ENCODE data around the gene CPE.
"Not testable (repeated sequence)": the region's sequence is repeated elsewhere in the genome, so short reads cannot be mapped to it uniquely, and the experiment has no call there.

CPE gene

DNA sequence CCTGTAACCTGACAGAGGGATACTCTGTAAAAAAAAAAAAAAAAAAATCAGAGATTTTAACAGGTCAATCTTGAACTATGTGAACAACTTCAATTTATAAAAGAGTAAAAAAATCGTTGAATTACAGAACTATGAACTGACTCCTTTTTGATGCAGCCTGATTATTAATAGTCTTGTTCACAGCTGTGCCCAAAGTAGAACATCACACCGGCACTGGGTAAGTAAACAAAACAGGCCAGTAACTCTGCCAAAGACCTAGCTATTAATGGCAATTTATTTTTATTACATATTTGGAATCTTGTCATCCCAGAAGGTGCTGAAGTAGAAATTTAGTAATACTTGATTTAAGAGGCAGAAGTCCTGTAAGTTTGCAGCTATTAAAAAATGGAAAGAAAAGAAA, 31.4 kb downstream of the CPE start:
- DNase-seq, result no peak

DNA sequence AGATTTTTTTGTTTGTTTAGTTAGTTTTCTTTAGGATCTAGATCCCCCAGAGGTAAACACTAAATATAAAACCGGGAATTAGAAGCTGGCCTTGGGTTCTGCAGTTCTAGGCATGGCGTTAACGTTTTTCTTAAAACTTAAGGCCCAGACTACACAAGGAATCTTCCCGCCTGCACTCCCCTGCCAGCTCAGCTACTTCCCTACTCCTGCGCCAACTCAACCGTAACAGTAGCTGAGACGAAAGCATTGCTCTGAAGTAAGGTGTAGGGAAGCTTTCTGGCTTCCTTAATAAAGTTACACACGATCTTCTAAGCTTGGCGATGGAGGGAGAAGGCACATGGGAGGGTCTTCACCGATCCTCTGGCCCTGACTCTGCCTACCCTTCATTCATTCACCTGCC, 37.1 kb downstream of the CPE start:
- DNase-seq, result no peak

DNA sequence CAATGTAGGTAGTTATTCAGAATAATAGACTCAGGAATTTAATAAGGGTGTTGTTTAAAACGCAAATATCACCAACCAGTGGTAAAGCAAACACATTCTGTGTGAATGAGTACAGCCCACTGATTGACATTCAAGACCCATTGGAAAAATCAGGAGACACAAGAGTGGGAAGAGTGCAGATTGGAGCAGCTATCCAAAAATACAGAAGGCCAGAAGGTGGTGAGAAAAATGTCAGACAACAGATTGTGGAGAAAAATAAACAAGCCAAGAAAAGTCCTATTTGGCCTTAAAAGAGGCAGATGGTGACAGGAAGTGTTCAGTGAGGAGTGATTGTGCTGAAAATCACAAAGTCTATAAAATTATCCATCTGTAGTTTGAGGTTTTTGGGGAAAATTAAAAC, 39.3 kb downstream of the CPE start:
- DNase-seq, result no peak

DNA sequence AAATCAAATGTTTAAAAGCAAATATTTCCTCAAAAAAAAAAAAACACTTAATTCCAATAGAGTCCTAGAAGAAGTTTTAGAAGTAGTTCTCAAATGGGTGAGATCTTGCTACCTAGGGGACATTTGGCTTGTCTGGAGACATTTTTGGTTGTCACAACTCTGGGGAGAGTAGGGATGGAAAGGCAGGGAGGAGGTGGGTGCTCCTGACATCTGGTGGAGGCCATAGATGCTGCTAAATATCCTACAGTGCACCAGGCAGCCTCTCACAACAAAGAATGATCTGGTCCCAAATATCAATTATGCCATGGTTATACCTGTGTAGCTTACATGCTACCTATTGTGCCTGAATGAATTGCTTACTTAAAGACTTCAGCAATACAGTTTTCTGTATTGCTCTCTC, 46.8 kb downstream of the CPE start:
- DNase-seq, result no peak

DNA sequence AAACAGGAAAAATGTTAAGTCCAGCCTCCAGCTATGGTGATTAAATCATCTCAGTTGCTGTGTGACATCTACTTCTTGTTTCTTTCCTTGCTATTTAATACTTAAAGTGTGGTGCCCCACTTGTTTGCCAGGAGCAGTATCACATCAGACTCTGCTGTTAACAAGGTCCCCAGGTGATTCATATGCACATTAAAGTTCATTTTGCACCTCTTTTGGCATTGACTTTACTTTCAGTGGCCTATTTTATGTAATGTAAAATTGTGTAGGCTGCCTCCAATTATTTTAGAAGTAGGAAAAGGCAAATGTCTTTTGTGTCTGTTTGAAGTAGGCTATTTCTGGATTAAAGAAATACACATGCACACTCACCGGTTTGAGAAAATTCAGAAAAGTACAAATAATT, 47.5 kb downstream of the CPE start:
- no peak for DNase-seq

DNA sequence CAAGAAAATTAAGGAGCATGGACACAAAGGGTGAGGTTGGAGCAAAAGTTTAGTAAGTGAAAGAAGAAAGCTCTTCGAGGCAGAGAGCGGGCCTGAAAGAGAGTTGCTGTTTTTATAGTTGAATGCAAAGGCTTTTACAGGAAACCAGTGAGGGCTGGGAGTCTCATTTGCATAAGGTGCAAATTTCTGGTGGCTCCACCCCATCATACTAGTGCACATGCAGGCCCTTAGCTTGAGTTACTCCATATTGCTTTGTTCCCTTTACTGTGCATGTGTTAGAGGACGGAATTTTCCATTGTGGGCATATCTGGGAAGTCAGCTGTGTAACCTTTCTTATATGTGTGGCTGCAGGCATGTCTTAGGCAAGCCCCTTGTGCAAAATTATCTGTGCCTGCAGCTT, 48.0 kb downstream of the CPE start:
- DNase-seq, result no peak

DNA sequence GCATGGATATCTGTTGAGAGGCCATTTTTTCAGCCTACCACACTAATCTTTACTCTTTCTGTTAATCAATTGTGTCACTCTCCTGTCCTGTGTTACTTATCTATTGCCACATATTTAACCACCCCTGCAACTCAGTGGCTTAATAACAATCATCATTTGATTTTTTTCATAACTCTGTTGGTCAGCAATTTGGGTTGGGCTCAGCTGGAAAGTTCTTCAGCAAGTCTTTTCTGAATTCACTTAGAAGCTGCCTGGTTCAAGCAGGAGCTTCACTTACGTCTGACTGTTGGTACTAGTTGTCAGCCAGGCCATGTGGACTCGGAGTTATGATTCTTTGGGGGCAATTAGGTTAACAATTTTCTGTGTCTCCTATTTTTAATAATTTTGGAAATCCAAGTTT, 50.1 kb downstream of the CPE start:
- DNase-seq, result no peak

DNA sequence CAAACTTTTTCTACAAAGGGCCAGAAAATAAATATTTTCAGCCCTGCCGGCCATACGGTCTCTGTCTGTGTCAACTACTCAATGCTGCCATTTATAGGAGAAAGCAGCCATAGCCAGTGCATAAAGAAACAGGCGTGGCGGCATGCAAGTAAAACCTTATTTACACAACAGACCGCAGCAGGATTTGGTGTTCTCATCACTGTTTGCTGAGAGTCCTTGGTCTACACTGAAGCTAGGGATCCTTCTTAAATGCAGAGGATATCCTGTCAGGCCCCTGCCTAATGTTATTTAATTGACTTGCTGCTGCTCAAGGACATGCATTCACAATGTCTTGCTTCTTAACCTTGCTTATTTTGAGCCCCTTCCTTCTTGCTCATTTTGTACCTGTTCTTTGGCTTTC, 54.7 kb downstream of the CPE start:
- DNase-seq, result no peak

DNA sequence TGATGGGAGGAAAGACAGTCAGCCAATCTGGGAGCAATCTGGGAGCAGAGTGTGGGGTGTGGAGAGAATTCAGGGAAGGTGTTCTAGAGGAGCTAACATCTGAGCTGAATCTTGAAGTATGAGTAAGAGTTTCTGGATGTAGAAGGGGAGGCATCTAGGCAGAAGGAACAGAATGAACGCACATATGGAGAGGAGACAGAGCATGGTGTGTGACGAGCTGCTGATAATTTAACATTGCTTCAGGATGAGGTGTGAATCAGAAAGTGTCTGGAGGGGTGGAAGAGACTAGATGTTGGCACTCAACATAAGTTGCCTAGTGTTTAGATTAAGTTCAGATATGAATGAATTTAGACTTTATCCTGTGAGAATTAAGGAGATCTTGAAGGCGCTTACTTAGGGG, 58.9 kb downstream of the CPE start:
- no peak for DNase-seq

DNA sequence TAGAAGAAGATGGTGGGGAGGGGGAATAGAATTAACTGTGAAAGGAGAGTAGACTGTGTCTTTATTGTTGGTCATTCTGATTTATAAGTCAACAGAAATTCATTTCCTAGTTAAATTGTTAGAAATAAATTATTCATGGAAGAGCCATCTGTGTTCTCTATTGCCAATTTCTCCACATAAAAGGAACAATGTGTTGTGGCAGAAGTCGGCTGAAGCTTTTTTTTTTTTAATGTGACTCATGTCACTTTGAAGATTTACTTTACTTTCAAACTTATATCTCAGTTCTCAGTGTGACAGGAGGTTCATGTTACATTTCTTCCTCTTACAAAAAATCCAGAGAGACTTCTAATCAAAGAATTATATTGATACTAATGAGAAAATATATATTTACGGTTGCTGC, 60.5 kb downstream of the CPE start:
- no peak for DNase-seq

DNA sequence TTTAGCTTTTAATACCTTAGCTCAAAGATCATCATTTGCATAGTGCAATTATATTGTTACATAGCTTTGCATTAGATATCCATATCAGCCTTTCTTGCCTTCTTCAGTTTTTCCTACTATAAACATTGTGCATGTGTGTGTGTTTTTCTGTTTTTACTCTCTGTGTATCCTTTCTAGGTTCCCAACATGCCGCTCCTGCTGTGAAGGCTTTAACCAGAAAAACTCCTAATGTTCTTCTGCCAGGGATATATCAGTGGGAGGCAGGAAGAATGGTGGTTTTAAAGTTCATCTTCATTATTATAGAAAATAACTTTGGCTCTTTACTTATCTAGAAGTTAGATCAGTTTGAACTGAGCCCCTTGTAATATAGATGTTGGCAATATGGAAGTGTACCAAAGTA, 61.2 kb downstream of the CPE start:
- no peak for DNase-seq

DNA sequence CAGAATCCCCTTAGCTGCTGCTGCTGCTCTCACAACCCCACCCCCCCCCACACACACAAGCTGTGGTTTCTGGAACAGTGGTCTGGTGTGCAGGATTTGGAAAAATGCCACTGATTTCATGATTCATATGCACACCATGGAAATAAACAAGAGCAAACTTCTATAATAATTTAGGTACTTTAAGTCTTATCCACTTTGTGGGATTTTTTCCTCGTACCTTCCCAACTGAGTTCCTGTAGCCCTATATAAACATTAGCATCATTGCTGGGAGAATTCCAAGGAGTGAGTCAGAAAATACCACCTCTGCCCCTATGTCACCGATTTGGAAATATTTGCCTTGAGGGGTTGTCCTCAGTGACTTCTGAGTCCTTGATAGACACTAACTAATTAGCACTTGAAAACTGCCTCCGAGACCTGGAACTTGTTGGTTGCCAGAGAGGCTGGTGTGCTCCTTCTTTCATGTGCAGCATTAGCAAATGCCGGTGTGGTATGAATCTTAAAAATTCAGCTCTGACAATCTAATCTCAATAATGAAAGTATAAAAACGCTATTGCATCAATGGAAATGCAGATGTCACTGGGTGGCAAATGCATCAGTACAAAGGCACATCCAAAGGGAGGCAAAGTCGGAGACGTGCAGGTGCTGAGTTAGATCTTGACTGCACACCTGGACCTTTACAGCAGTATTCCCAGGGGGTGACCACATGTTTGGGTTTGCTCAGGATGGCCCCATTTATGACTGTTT, 61.8 kb downstream of the CPE start:
- no peak for DNase-seq

DNA sequence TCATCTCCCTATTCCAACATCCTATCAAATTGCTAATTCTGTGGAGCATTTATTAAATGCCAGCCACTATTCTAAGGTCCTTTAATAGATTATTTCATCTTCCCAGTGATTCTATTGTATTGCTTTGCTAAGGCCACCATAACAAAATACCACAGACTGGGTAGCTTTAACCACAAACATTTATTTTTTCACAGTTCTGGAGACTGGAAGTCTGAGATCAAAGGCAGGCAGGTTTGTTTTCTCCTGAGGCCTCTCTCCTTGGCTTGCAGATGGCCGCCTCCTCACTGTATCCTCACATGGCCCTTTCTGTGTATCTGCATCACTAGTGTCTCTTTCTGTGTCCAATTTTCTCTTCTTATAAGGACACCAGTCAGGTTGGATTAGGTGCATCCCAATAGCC, 64.5 kb downstream of the CPE start:
- DNase-seq, result no peak

DNA sequence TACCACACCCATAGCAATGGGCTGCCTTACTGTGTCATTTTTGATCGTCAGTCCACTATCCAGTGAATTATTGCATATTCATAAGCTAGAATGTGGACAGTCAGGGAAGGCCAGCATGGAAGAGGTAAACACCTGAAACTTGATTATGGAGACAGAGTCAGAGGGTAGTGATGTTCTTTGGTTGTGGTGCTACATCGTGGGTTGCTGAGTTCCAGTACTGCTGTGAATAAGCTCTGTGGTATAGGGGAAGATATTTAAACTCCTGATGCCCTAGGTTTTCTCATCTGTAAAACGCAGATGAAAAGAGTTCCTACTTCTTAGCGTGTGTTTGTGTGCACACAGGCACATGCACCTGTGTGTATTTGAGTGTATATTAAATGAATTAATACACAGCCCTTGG, 69.9 kb downstream of the CPE start:
- DNase-seq, result no peak

DNA sequence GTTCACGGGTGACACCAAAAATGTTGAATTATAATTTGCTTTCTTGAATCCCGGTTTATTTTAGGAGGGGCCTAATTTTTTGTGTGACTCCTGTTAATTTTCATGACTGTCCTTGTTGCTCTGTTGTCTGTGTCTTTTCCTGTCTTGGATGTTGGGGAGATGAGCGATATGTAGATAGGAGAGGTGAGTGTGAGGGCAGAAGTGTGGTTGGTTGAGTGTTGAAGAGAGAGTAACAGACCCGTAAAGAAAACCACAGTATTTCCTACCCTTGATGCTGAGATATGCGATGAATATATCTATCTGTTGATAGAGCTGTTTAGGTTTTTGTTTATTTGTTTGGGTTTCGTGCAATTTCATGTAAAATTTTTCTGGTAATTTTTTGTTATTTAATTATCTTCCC, 70.5 kb downstream of the CPE start:
- no peak for DNase-seq

DNA sequence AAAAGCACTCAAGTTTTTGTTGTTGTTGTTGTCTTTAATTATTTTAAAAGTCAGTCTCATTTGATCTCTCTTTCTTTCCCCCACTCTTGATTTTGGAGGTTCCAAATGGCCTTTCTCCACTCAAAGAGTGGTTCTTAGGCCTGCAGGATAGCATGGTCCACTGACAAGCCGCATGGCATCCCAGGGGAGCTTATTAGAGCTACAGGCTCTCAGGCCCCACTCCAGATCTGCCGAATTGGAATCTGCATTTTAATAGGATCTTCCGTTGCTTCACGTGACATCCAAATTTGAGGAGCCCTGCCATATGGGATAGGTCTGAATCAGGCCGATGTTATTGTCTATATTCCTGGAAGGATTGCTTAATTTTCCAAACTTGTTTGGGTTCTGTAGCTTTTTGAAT, 72.1 kb downstream of the CPE start:
- DNase-seq, result no peak

DNA sequence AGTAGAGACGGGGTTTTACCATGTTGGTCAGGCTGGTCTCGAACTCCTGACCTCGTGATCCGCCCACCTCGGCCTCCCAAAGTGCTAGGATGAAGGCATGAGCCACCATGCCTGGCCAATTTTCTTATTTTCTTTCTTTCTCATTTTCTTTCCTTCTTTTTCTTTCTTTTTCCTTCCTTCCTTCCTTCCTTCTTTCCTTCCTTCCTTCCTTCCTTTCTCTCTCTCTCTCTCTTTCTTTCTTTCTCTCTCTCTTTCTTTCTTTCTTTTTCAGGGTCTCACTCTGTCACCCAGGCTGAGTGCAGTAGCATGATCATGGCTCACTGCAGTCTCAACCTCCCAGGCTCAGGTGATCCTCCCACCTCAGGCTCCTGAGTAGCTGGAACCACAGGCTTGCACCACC, 74.3 kb downstream of the CPE start:
- not testable (repeated sequence) for DNase-seq

DNA sequence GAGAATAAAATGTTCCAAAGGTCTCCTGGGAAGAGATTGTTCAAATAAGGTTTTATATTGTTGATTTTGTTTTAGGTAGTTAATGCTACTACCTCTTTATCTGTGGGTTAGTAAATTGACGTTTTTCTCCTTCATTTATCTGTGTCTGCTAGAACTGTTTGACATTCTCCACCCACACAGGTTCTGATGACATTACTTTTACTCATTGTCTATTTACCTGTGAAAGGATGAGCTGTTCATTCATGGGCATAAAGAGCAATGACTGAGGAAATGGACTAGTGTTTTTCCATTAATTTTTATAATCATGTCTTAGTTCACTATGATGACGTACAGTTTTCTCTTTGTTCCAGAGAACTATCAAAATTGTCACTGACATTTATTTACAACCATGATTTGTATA, 75.6 kb downstream of the CPE start:
- no peak for DNase-seq

DNA sequence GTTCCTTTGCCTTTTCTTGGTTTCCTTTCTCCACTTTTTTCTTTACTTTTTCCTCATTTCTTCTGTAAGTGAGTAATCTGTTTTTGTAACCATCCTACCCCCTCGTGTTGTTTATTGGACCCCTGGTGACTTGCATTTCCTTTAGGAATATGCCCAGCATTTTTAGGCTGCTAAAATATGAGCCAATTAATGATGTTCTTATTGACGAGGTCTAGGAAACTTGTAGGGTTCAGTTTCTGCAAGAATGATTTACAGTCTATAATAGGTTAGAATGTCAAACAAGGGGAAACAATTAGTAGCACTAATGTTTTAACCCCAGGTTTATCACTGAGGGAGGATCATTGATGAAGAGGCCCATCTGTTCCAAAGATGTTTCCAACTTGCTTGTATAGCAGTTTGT, 79.0 kb downstream of the CPE start:
- no peak for DNase-seq

DNA sequence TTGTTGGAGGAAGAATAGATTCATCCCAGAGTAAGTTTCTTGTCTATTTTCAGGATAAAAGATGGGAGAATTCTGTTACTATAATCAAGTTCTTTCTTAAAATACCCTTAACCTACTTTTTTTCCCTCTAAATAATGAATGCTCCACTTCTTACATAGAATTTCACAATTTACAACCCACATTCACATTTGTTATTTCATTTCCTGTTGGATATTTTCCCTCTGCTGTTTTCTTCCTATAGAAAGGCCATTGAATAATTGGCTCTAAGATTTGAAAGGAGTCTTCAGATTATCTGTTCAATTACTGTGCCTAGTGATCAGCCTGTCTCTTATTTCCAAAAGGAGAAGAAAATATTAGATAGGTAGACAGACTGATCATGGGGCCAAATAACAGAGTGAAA, 79.7 kb downstream of the CPE start:
- no peak for DNase-seq

DNA sequence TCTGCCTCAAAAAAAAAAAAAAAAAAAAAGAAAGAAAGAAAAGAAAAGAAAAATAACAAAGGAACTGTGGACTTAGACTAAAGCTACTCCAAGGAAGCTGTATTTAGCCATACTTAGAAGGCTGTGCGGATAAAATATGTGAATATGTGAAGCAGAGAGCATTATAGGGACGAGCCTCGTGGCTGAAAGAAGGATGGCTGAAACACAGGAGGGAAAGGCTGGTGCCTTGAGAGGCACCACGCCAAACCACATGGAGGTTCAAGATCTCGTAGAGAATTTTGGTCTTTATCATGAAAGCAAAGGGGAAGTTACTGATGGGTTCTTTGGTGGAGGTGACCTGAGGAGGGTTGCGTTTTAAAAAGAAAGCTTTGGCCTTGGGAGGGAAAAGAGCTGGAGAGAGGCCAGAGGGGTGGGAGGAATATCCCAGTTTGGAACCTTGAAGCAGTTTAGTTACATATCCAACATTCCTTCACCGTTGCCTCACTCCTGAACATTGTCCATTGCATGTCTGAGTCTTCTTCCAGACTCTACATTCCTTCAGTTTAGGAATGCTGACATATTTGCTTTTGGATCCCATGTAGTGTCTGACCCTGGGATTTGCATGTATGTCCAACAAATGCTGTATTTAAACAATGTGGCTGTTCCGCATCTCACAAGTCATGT, 82.5 kb downstream of the CPE start:
- DNase-seq, result no peak

DNA sequence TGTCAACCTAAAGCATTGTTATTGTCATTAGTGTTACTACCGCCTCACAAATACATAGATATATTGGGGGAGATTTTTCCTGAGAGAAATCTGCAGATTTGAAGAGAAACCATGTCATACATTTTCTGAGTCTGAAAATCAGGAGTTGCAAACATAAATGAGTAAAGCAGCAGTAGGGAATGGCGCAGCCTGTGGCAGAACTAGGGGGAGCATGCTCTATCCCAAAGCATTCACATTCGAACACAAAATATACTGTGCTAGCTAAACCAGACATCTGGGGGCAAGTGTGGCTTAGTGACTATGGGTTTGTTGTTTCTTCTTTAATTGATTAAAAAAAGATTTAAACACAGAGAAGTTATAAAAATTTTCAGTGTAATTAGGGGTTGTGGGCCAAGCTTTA, 83.2 kb downstream of the CPE start:
- no peak for DNase-seq

DNA sequence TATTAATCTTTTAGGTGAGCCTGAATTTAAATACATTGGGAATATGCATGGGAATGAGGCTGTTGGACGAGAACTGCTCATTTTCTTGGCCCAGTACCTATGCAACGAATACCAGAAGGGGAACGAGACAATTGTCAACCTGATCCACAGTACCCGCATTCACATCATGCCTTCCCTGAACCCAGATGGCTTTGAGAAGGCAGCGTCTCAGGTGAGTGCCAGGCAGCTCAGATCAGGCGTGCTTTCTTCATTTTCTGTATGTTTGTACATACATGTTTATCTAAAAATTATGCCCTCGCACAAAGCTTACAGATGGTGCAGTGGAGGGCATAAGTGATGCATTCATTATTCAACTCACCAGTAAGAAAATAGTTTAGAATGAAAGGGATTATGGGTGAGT, 85.6 kb downstream of the CPE start:
- no peak for DNase-seq

DNA sequence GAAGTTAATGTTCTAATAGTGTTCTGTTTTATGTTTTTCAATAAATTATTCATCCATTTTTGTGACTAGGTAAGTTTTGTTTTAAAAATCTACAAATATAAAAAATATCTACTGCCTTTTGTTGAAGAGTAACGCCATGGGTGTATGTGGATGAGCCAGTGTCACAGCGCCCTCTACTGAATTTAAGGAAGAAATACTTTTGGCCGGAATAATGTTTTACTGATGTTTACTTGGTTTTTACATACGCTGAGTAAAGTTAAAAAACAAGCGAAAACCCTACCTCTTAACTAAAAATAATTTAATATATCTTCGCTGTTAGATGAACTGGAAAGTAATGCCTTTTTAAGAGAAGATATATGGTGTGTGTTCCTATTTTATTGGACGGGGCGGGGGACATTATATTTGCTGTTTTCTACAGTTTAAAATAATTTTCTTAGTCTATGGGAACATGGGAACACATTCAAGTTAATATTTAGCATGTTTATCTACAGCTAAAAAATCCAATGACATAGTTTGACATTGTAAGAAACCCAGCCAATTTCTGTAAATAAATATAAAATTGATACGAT, 86.1 kb downstream of the CPE start:
- DNase-seq, result no peak

DNA sequence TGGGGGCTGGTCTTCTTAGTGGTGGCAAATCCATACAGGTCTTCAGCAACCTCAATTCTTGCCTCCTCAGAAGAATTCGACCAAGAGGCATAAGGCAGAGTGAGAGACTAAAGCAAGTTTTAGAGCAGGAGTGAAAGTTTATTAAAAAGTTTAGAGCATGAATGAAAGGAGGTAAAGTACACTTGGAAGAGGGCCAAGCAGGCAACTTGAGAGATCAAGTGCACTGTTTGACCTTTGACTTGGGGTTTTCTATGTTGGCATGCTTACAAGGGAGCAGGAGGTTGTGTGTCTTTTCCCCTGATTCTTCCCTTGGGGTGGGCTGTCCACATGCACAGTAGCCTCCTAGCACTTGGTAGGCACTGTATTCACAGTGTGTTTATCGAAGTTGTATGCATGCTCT, 91.2 kb downstream of the CPE start:
- no peak for DNase-seq

All from cortex of kidney (tissue), 1 donor.